SH-SY5Y (cell line): ENCODE results near the gene NFE2L2.

Source experiments
- GATA2 ChIP-seq: IDR thresholded peaks from 2 replicates; pipeline ENCODE4 v1.6.1; 2011; ENCODE audit warnings: mild to moderate bottlenecking, low read depth, low read length
- GATA3 ChIP-seq: IDR thresholded peaks from 2 replicates; pipeline ENCODE4 v1.6.1; 2011; ENCODE audit warnings: low read depth, mild to moderate bottlenecking, low read length, moderate library complexity

DNA sequence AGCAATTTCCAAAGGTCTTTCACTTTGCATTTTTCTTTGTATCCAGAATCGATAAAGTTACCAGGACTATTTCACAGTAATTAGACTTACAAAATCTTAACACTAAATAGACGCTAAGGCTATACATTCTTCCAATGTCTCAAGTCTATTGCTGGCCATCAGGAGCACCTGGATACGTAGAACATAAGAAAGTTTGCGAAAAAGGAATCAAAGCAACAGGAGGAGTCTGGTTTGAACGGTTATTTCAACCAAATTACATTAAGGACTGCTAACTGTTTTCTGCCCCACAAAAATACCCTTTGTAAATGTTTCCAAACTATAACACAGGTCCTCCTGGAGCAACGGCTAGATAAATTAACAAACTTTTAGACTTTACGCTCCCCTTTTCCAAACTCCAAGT lies 53.4 kb downstream of the NFE2L2 start:
- no peak for TF ChIP-seq GATA3
- no peak for TF ChIP-seq GATA2
